ENCODE measurements around the gene KCNJ15.
"Not testable (repeated sequence)": the region's sequence is repeated elsewhere in the genome, so short reads cannot be mapped to it uniquely, and the experiment has no call there.

The KCNJ15 gene

GRCh38 chr21:38244885-38245869 is 11.6 kb upstream of the KCNJ15 start:
- peak; percentile 50 for DNase-seq

GRCh38 chr21:38246511-38246910 is 10.3 kb upstream of the KCNJ15 start:
- DNase-seq = no peak

GRCh38 chr21:38247054-38247453 is 9.7 kb upstream of the KCNJ15 start:
- DNase-seq = not testable (repeated sequence)

- DNase-seq = no peak
Measured at GRCh38 chr21:38247738-38248510, 8.9 kb upstream of the KCNJ15 start.

- DNase-seq = no peak
Measured at GRCh38 chr21:38249256-38249655, 7.5 kb upstream of the KCNJ15 start.

- no peak for DNase-seq
Measured at GRCh38 chr21:38249696-38250278, 7.0 kb upstream of the KCNJ15 start.

- no peak for DNase-seq
Measured at GRCh38 chr21:38250991-38251418, 5.8 kb upstream of the KCNJ15 start.

- DNase-seq = no peak
Measured at GRCh38 chr21:38254970-38255369, 1.8 kb upstream of the KCNJ15 start.

GRCh38 chr21:38255571-38256117 is 1.1 kb upstream of the KCNJ15 start:
- no peak for DNase-seq

GRCh38 chr21:38257667-38258066 is 876 bp downstream of the KCNJ15 start:
- no peak for DNase-seq

- DNase-seq = no peak
Measured at GRCh38 chr21:38258521-38259485, 2.0 kb downstream of the KCNJ15 start.

GRCh38 chr21:38259665-38260064 is 2.9 kb downstream of the KCNJ15 start:
- no peak for DNase-seq

- no peak for DNase-seq
Measured at GRCh38 chr21:38260426-38260825, 3.6 kb downstream of the KCNJ15 start.

GRCh38 chr21:38261851-38262250 is 5.1 kb downstream of the KCNJ15 start:
- DNase-seq = no peak

GRCh38 chr21:38263493-38263892 is 6.7 kb downstream of the KCNJ15 start:
- no peak for DNase-seq

GRCh38 chr21:38264571-38264970 is 7.8 kb downstream of the KCNJ15 start:
- DNase-seq = no peak

- DNase-seq = no peak
Measured at GRCh38 chr21:38265166-38265565, 8.4 kb downstream of the KCNJ15 start.

- DNase-seq = no peak
Measured at GRCh38 chr21:38266732-38267131, 9.9 kb downstream of the KCNJ15 start.

GRCh38 chr21:38267136-38267755 is 10.5 kb downstream of the KCNJ15 start:
- no peak for DNase-seq

GRCh38 chr21:38267991-38268863 is 11.4 kb downstream of the KCNJ15 start:
- no peak for DNase-seq

Data from activated CD4-positive, alpha-beta T cell treated with anti-CD3 and anti-CD28 coated beads for 1 hour (primary cell).